Fibroblast of skin of right quadriceps (primary cell): ENCODE data around the gene YOD1.
"Not testable (repeated sequence)": the region's sequence is repeated elsewhere in the genome, so short reads cannot be mapped to it uniquely, and the experiment has no call there.

ENCODE experiments used
- DNase-seq: peaks from one replicate; pipeline ENCODE4 v3.0.0-alpha.2; 2013

YOD1 gene

GRCh38 chr1:207047505-207047904 lies 3.5 kb downstream of the YOD1 start:
- DNase-seq, result no peak

- DNase-seq, result no peak
Observed at GRCh38 chr1:207045453-207045852, 5.6 kb downstream of the YOD1 start.

GRCh38 chr1:207041397-207041796 lies 9.6 kb downstream of the YOD1 start:
- DNase-seq, result not testable (repeated sequence)

GRCh38 chr1:207040181-207040533 lies 10.9 kb downstream of the YOD1 start:
- peak; percentile 65 for DNase-seq

- no peak for DNase-seq
Observed at GRCh38 chr1:207039380-207040180, 11.4 kb downstream of the YOD1 start.

- DNase-seq, result no peak
Observed at GRCh38 chr1:207036865-207037264, 14.1 kb downstream of the YOD1 start.

GRCh38 chr1:207035877-207036551 lies 15.0 kb downstream of the YOD1 start:
- peak; percentile 19 for DNase-seq

- peak; percentile 78 for DNase-seq
Observed at GRCh38 chr1:207034998-207035397, 16.0 kb downstream of the YOD1 start.

- no peak for DNase-seq
Observed at GRCh38 chr1:207034208-207034607, 16.8 kb downstream of the YOD1 start.

GRCh38 chr1:207033302-207033701 lies 17.7 kb downstream of the YOD1 start:
- no peak for DNase-seq

- no peak for DNase-seq
Observed at GRCh38 chr1:207032528-207033017, 18.4 kb downstream of the YOD1 start, which contains the start of gene C1orf116. Gene C1orf116 (minus strand): TSS chr1:207032756. CDS start chr1:207027598, 5,158 bp downstream.

GRCh38 chr1:207031632-207032264 lies 19.3 kb downstream of the YOD1 start:
- DNase-seq, result no peak

- no peak for DNase-seq
Observed at GRCh38 chr1:207031016-207031415, 20.0 kb downstream of the YOD1 start.

- no peak for DNase-seq
Observed at GRCh38 chr1:207030522-207031009, 20.4 kb downstream of the YOD1 start.

GRCh38 chr1:207029701-207030521 lies 21.1 kb downstream of the YOD1 start:
- DNase-seq, result no peak

GRCh38 chr1:207028884-207029650 lies 21.9 kb downstream of the YOD1 start:
- no peak for DNase-seq

- no peak for DNase-seq
Observed at GRCh38 chr1:207027921-207028320, 23.1 kb downstream of the YOD1 start.

GRCh38 chr1:207027206-207027777 lies 23.7 kb downstream of the YOD1 start:
- DNase-seq, result peak; percentile 32

GRCh38 chr1:207026104-207026534 lies 24.9 kb downstream of the YOD1 start:
- peak; percentile 26 for DNase-seq

GRCh38 chr1:207025146-207025880 lies 25.7 kb downstream of the YOD1 start:
- peak; percentile 56 for DNase-seq
